A549 (cell line): ENCODE results near the gene DDR2. TPM values are rescaled to one million over a fixed set of nuclear protein-coding genes. Genes with fewer than 3 reads are reported as not detected.

Source experiments
- ATAC-seq, 2 experiments: fragments of 200-7000 bp in 1 of 2; fragments of >200 bp in 1 of 2; cut with Nextera tagmentation in 1 of 2; cut with Tn5 transposase in 1 of 2; 3 replicates each; pipeline versions ENCODE4 v1.8.0 to v1.9.1; 2018 to 2020; ENCODE audit warnings: mild to moderate bottlenecking in 1 of 2, moderate library complexity in 1 of 2
- CTCF ChIA-PET: fragments of 300-600 bp; sonication (Branson Sonifier 250); formaldehyde crosslinking; extraction: SDS; loops from one replicate; lab custom pipeline; 2021; ENCODE audit warnings: antibody characterized with exemption, inconsistent platforms; lab: Yijun Ruan, JAX
- POLR2A ChIA-PET: fragments of 350-600 bp; formaldehyde crosslinking; extraction: SDS; loops from one replicate; lab custom pipeline; 2021; ENCODE audit warnings: antibody characterized with exemption, inconsistent platforms; lab: Yijun Ruan, JAX
- DNase-seq, 2 experiments: peaks; one replicate each; pipeline versions ENCODE4 v3.0.0 to v3.0.0-alpha.2; 2011 to 2016; ENCODE audit warnings: low read depth in 1 of 2, low spot score in 1 of 2
- FAIRE-seq: peaks from 2 replicates; lab custom pipeline; 2011; peaks lifted over from hg19 to GRCh38; lab: Jason Lieb, UNC
- H3K27ac ChIP-seq, 2 experiments: fragments of >200 bp; sonication (Bioruptor Twin); formaldehyde crosslinking; 3 replicates each; pipeline ENCODE4 v1.5.1; 2016 to 2017
- H3K4me1 ChIP-seq: fragments of >200 bp; sonication (Bioruptor Twin); formaldehyde crosslinking; 3 replicates; pipeline ENCODE4 v1.6.1; 2016
- H3K4me2 ChIP-seq: fragments of >200 bp; sonication (Bioruptor Twin); formaldehyde crosslinking; 3 replicates; pipeline ENCODE4 v1.6.1; 2016
- H3K4me3 ChIP-seq: fragments of >200 bp; sonication (Bioruptor Twin); formaldehyde crosslinking; 3 replicates; pipeline ENCODE4 v1.5.1; 2016
- H3K9me3 ChIP-seq: fragments of >200 bp; sonication (Bioruptor Twin); formaldehyde crosslinking; 3 replicates; pipeline ENCODE4 v1.6.1; 2016
- ATOH8 ChIP-seq: fragments of 250-450 bp; sonication (Bioruptor Pico); IDR thresholded peaks from 2 replicates; pipeline ENCODE4 v1.5.0; 2020; ENCODE audit warnings: low read depth, mild to moderate bottlenecking, moderate library complexity
- BHLHE40 ChIP-seq: IDR thresholded peaks from 2 replicates; pipeline ENCODE4 v1.6.1; 2012; ENCODE audit warnings: low read depth, low read length, inconsistent platforms
- CBX2 ChIP-seq: fragments of 200-600 bp; sonication (generic); IDR thresholded peaks from 2 replicates; pipeline ENCODE4 v1.6.1; 2016; ENCODE audit warnings: low read depth, mild to moderate bottlenecking, borderline replicate concordance
- CEBPB ChIP-seq, 2 experiments: fragments of >200 bp in 1 of 2; sonication (Bioruptor Twin) in 1 of 2; formaldehyde crosslinking in 1 of 2; IDR thresholded peaks; 2 replicates each; pipeline ENCODE4 v1.6.1; 2012 to 2016
- EHF ChIP-seq: fragments of 250-450 bp; sonication (Bioruptor Pico); IDR thresholded peaks from 2 replicates; pipeline ENCODE4 v1.5.0; 2020; ENCODE audit warnings: mild to moderate bottlenecking
- EHMT2 ChIP-seq: fragments of 200-600 bp; sonication (generic); IDR thresholded peaks from 2 replicates; pipeline ENCODE4 v1.6.1; 2016; ENCODE audit warnings: antibody characterized with exemption, low read depth, mild to moderate bottlenecking, moderate library complexity
- FOSB ChIP-seq: fragments of 250-450 bp; sonication (Bioruptor Pico); IDR thresholded peaks from 2 replicates; pipeline ENCODE4 v1.5.0; 2020; ENCODE audit warnings: mild to moderate bottlenecking, moderate library complexity
- FOXS1 ChIP-seq: fragments of 250-450 bp; sonication (Bioruptor Pico); IDR thresholded peaks from 2 replicates; pipeline ENCODE4 v1.5.0; 2020; ENCODE audit warnings: mild to moderate bottlenecking, moderate library complexity
- HDAC2 ChIP-seq: fragments of 200-600 bp; sonication (generic); IDR thresholded peaks from 2 replicates; pipeline ENCODE4 v1.6.1; 2016
- HOXA7 ChIP-seq: fragments of 250-450 bp; sonication (Bioruptor Pico); IDR thresholded peaks from 2 replicates; pipeline ENCODE4 v1.5.0; 2020; ENCODE audit warnings: mild to moderate bottlenecking, moderate library complexity
- HOXB5 ChIP-seq: fragments of 250-450 bp; sonication (Bioruptor Pico); IDR thresholded peaks from 2 replicates; pipeline ENCODE4 v1.5.0; 2020; ENCODE audit warnings: mild to moderate bottlenecking, moderate library complexity
- JUN ChIP-seq, 2 experiments: fragments of >200 bp; sonication (Bioruptor Twin); formaldehyde crosslinking; IDR thresholded peaks; 2 replicates in 1 of 2; 3 replicates in 1 of 2; pipeline ENCODE4 v1.6.1; 2016 to 2017
- JUNB ChIP-seq: fragments of >200 bp; sonication (Bioruptor Twin); formaldehyde crosslinking; IDR thresholded peaks from 2 replicates; pipeline ENCODE4 v1.6.1; 2016
- KDM1A ChIP-seq: fragments of 200-600 bp; sonication (generic); IDR thresholded peaks from 2 replicates; pipeline ENCODE4 v1.6.1; 2016; ENCODE audit warnings: low read depth, mild to moderate bottlenecking
- KDM5A ChIP-seq: fragments of 200-600 bp; sonication (generic); IDR thresholded peaks from 2 replicates; pipeline ENCODE4 v1.6.1; 2016; ENCODE audit warnings: antibody characterized with exemption, mild to moderate bottlenecking
- NFE2L2 ChIP-seq: fragments of 150-350 bp; conservative IDR thresholded peaks from 2 replicates; pipeline ENCODE4 v1.6.1; 2014; ENCODE audit warnings: low read length
- NPAS2 ChIP-seq: fragments of 250-450 bp; sonication (Bioruptor Pico); IDR thresholded peaks from 2 replicates; pipeline ENCODE4 v1.8.0; 2022; ENCODE audit warnings: mild to moderate bottlenecking, moderate library complexity, borderline replicate concordance
- NR3C1 ChIP-seq: fragments of >200 bp; sonication (Bioruptor Twin); formaldehyde crosslinking; IDR thresholded peaks from 3 replicates; pipeline ENCODE4 v1.6.1; 2017
- POLR2AphosphoS2 ChIP-seq: conservative IDR thresholded peaks from 2 replicates; pipeline ENCODE4 v1.6.1; 2012; ENCODE audit warnings: low read length, improper control_type of control experiment, inconsistent platforms
- RAD21 ChIP-seq, 2 experiments: fragments of >200 bp in 1 of 2; sonication (Bioruptor Twin) in 1 of 2; formaldehyde crosslinking in 1 of 2; IDR thresholded peaks in 1 of 2; conservative IDR thresholded peaks in 1 of 2; 2 replicates in 1 of 2; 3 replicates in 1 of 2; pipeline ENCODE4 v1.6.1; 2012 to 2018; ENCODE audit warnings: inconsistent platforms in 1 of 2
- RARB ChIP-seq: fragments of 250-450 bp; sonication (Bioruptor Pico); IDR thresholded peaks from 2 replicates; pipeline ENCODE4 v1.8.0; 2021; ENCODE audit warnings: mild to moderate bottlenecking, moderate library complexity
- RFX5 ChIP-seq: fragments of 450-650 bp; IDR thresholded peaks from 2 replicates; pipeline ENCODE4 v1.7.1; 2014; ENCODE audit warnings: antibody characterized with exemption, mild to moderate bottlenecking, moderate library complexity
- TFCP2L1 ChIP-seq: fragments of 250-450 bp; sonication (Bioruptor Pico); IDR thresholded peaks from 2 replicates; pipeline ENCODE4 v1.5.0; 2021; ENCODE audit warnings: mild to moderate bottlenecking
- TP53 ChIP-seq: fragments of 250-450 bp; sonication (Bioruptor Pico); IDR thresholded peaks from 2 replicates; pipeline ENCODE4 v1.5.0; 2021; ENCODE audit warnings: mild to moderate bottlenecking, moderate library complexity
- WGBS: methylation state at CpG from one replicate; pipeline ENCODE4 v1.1.6; 2017; ENCODE audit errors: missing lambda C conversion rate; 5-methylcytosine and 5-hydroxymethylcytosine counted together
- polyA plus RNA-seq, 4 experiments: library from polyadenylated mRNA; depleted of rRNA in 3 of 4; stranded (reverse); fragments of >200 nt; fragmentation: RNase III in 1 of 4; extraction: RNeasy Plus Mini Kit Qiagen cat#74134 plus additional on column Dnase treatment in 1 of 4; gene quantifications; 2 replicates in 3 of 4; 3 replicates in 1 of 4; pipeline ENCODE4 v1.2.3, GENCODE V29; 2011 to 2017
- TF ChIP-seq, protein P1 (sequence below): IDR thresholded peaks from 2 replicates; pipeline ENCODE4 v1.6.1; 2012
- TF ChIP-seq, protein P2 (sequence below): fragments of >200 bp; sonication (Bioruptor Twin); formaldehyde crosslinking; IDR thresholded peaks from 2 replicates; pipeline ENCODE4 v1.6.1; 2016
- TF ChIP-seq, protein P3 (sequence below): fragments of 450-650 bp; IDR thresholded peaks from 2 replicates; pipeline ENCODE4 v1.6.1; 2014; ENCODE audit warnings: antibody characterized with exemption
- TF ChIP-seq, protein P4 (sequence below): IDR thresholded peaks from 2 replicates; pipeline ENCODE4 v1.6.1; 2012

The DDR2 gene
- polyA plus RNA-seq, 2 of the 4 experiments (the other 2 are of a cell fraction): 0.14 to 0.49 TPM

DNA sequence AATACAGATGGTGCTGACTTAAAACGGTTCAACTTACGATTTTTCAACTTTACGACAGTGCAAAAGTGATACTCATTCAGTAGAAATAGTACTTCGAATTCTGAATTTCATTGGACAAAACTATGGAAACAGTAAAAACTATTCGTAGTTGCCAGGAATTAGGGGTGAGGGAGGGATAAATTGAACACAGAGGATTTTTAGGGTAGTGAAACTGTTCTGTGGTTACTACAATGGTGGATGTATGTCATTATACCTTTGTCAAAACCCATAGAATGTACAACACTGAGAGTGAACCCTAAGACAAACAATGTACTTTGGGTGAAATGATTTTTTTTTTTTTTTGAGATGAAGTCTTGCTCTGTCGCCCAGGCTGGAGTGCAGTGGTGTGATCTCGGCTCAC lies 7.5 kb downstream of the DDR2 start:
- no peak overlapping the region for H3K4me3 ChIP-seq
- WGBS: 53% methylated on average over 7 of the region's 7 CpGs
- TF ChIP-seq JUNB (no peak), RAD21 (conservative IDR thresholded peaks at IDR 0.05 in 1 of 2, IDR thresholded peaks at IDR 0.05 in 1 of 2) (no peak), FOSB (CRISPR knock-in tag) (no peak), RARB (CRISPR knock-in tag) (no peak), TP53 (CRISPR knock-in tag) (no peak), NPAS2 (CRISPR knock-in tag) (no peak), NR3C1 (no peak), JUN (IDR thresholded peaks at IDR 0.05) (no peak), ATOH8 (CRISPR knock-in tag) (no peak), RFX5 (no peak), KDM1A (no peak), BHLHE40 (no peak), CBX2 (no peak), EHF (CRISPR knock-in tag) (no peak), KDM5A (no peak), FOXS1 (CRISPR knock-in tag) (no peak)
- TF ChIP-seq, protein P1, sequence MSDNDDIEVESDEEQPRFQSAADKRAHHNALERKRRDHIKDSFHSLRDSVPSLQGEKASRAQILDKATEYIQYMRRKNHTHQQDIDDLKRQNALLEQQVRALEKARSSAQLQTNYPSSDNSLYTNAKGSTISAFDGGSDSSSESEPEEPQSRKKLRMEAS: no peak
- TF ChIP-seq, protein P2, sequence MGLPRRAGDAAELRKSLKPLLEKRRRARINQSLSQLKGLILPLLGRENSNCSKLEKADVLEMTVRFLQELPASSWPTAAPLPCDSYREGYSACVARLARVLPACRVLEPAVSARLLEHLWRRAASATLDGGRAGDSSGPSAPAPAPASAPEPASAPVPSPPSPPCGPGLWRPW: no peak
- TF ChIP-seq, protein P3, sequence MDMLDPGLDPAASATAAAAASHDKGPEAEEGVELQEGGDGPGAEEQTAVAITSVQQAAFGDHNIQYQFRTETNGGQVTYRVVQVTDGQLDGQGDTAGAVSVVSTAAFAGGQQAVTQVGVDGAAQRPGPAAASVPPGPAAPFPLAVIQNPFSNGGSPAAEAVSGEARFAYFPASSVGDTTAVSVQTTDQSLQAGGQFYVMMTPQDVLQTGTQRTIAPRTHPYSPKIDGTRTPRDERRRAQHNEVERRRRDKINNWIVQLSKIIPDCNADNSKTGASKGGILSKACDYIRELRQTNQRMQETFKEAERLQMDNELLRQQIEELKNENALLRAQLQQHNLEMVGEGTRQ: no peak
- no peak for ATAC-seq
- DNase-seq: no peak
- no peak overlapping the region for H3K27ac ChIP-seq
- FAIRE-seq: no peak
- POLR2A ChIA-PET: no interaction called here
- H3K4me1 ChIP-seq: no peaks in the 10 kb centered on the region
- CTCF ChIA-PET: no interaction called here
- no peaks in the 10 kb centered on the region for H3K9me3 ChIP-seq
- H3K4me2 ChIP-seq: no peak overlapping the region

GRCh38 chr1:162641114-162641513 lies 8.8 kb downstream of the DDR2 start:
- no peak overlapping the region for H3K4me3 ChIP-seq
- H3K9me3 ChIP-seq: no peaks in the 10 kb centered on the region
- H3K27ac ChIP-seq: no peak overlapping the region
- POLR2A ChIA-PET: no interaction called here
- no peak overlapping the region for H3K4me2 ChIP-seq
- FAIRE-seq (no peak), ATAC-seq (no peak), DNase-seq (no peak)
- 74% methylated on average over 2 of the region's 2 CpGs for WGBS
- TF ChIP-seq HDAC2: no peak
- TF ChIP-seq, protein P2: no peak
- no peak for TF ChIP-seq POLR2AphosphoS2
- no peak for TF ChIP-seq RAD21 (conservative IDR thresholded peaks at IDR 0.05 in 1 of 2, IDR thresholded peaks at IDR 0.05 in 1 of 2)
- TF ChIP-seq HOXB5 (CRISPR knock-in tag): no peak
- TF ChIP-seq CEBPB (IDR thresholded peaks at IDR 0.05): no peak
- no peak for TF ChIP-seq NR3C1
- no peak for TF ChIP-seq NFE2L2
- no peak for TF ChIP-seq HOXA7
- no peak for TF ChIP-seq RFX5
- no peak for TF ChIP-seq JUNB
- TF ChIP-seq, protein P4, sequence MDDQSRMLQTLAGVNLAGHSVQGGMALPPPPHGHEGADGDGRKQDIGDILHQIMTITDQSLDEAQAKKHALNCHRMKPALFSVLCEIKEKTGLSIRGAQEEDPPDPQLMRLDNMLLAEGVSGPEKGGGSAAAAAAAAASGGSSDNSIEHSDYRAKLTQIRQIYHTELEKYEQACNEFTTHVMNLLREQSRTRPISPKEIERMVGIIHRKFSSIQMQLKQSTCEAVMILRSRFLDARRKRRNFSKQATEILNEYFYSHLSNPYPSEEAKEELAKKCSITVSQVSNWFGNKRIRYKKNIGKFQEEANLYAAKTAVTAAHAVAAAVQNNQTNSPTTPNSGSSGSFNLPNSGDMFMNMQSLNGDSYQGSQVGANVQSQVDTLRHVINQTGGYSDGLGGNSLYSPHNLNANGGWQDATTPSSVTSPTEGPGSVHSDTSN: no peak
- TF ChIP-seq TFCP2L1 (CRISPR knock-in tag): no peak
- TF ChIP-seq EHMT2: no peak
- TF ChIP-seq ATOH8 (CRISPR knock-in tag): no peak
- CTCF ChIA-PET: interaction anchor here (1.3 kb wide), 1 partner anchor 8 kb away, joined by 5 read pairs; the partner anchor contains the start of gene DDR2
- no peaks in the 10 kb centered on the region for H3K4me1 ChIP-seq
